Calu3 (cell line): ENCODE measurements around the gene MSRB2. TPM values are rescaled to one million over a fixed set of nuclear protein-coding genes. Genes with fewer than 3 reads are reported as not detected.

Source experiments
- BruUV-seq: library from RNA; stranded (reverse); fragments of 400-500 nt; replicated peaks from 2 replicates; lab custom pipeline; 2021; lab: Mats Ljungman, UMichigan
- CTCF ChIA-PET: fragments of 300-600 bp; sonication (Branson Sonifier 250); formaldehyde crosslinking; loops from one replicate; lab custom pipeline; 2022; ENCODE audit warnings: antibody characterized with exemption; lab: Charles Lee
- DNase-seq: peaks from one replicate; pipeline ENCODE4 v3.0.0; 2022
- H3K27ac Mint-ChIP-seq: one replicate; pipeline ENCODE4 v1.8.0; 2022; ENCODE audit warnings: mixed read lengths; ENCODE audit not compliant: unreplicated experiment
- H3K27me3 Mint-ChIP-seq: one replicate; pipeline ENCODE4 v1.8.0; 2022; ENCODE audit warnings: mixed read lengths; ENCODE audit not compliant: unreplicated experiment
- H3K36me3 Mint-ChIP-seq: one replicate; pipeline ENCODE4 v1.8.0; 2022; ENCODE audit warnings: mild to moderate bottlenecking, moderate library complexity, mixed read lengths; ENCODE audit not compliant: insufficient read depth, unreplicated experiment
- H3K4me1 Mint-ChIP-seq: one replicate; pipeline ENCODE4 v1.8.0; 2022; ENCODE audit warnings: mild to moderate bottlenecking, low read depth, mixed read lengths; ENCODE audit not compliant: unreplicated experiment
- H3K4me3 Mint-ChIP-seq: one replicate; pipeline ENCODE4 v1.8.0; 2022; ENCODE audit warnings: mild to moderate bottlenecking, low read depth, moderate library complexity, mixed read lengths; ENCODE audit not compliant: unreplicated experiment
- H3K9me3 Mint-ChIP-seq: one replicate; pipeline ENCODE4 v1.8.0; 2022; ENCODE audit warnings: low read depth, mixed read lengths; ENCODE audit not compliant: unreplicated experiment
- intact Hi-C: fragments of 100-400 bp; cut with micrococcal nuclease; formaldehyde crosslinking; loops from one replicate; pipeline ENCODE4 v1.10.0; 2022; ENCODE audit not compliant: unreplicated experiment
- total RNA-seq: library from RNA; stranded (reverse); gene quantifications from 2 replicates; pipeline ENCODE4 v1.2.3, GENCODE V29; 2022
- TF ChIP-seq, protein P1 (sequence below): fragments of 200-600 bp; IDR thresholded peaks from one replicate; pipeline ENCODE4 v1.8.0; 2022; ENCODE audit warnings: antibody characterized with exemption; ENCODE audit not compliant: unreplicated experiment

MSRB2 gene
- total RNA-seq, 1 experiment from 2014 or later, result 12.6 TPM

DNA sequence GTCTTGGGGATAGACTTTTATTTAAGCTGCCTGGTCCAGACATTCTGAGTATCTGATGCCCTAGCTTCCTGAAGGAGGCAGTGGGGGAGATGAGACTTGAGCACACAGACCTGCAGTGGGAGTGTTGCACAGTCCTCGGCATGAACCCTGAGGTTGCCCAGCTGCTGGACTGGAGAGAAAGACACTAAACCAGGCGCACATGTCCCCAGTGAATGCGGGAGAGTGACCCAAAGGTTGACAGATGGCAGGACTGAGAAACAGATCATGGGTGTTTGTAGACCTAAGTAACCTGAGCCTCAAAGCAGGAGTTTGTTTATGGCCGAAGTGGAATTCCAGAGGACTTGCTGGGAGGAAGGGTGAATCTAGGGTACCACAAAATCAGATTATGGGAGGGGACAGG is 15.7 kb upstream of the MSRB2 start:
- peaks cover 36% of the 10 kb centered on the region for H3K27me3 Mint-ChIP-seq
- H3K27ac Mint-ChIP-seq, result no peak overlapping the region
- no peaks in the 10 kb centered on the region for H3K36me3 Mint-ChIP-seq
- no peak for DNase-seq
- H3K4me3 Mint-ChIP-seq, result no peak overlapping the region
- CTCF ChIA-PET, result interaction anchor here (0.7 kb wide), 1 partner anchor 108 kb away, joined by 3 read pairs; no protein-coding TSS in a partner anchor
- peaks cover 1% of the 10 kb centered on the region for H3K9me3 Mint-ChIP-seq
- intact Hi-C loops, result no loop called here
- H3K4me1 Mint-ChIP-seq, result no peaks in the 10 kb centered on the region
- BruUV-seq, result no TSS peak
- TF ChIP-seq, protein P1, sequence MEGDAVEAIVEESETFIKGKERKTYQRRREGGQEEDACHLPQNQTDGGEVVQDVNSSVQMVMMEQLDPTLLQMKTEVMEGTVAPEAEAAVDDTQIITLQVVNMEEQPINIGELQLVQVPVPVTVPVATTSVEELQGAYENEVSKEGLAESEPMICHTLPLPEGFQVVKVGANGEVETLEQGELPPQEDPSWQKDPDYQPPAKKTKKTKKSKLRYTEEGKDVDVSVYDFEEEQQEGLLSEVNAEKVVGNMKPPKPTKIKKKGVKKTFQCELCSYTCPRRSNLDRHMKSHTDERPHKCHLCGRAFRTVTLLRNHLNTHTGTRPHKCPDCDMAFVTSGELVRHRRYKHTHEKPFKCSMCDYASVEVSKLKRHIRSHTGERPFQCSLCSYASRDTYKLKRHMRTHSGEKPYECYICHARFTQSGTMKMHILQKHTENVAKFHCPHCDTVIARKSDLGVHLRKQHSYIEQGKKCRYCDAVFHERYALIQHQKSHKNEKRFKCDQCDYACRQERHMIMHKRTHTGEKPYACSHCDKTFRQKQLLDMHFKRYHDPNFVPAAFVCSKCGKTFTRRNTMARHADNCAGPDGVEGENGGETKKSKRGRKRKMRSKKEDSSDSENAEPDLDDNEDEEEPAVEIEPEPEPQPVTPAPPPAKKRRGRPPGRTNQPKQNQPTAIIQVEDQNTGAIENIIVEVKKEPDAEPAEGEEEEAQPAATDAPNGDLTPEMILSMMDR, result no peak

DNA sequence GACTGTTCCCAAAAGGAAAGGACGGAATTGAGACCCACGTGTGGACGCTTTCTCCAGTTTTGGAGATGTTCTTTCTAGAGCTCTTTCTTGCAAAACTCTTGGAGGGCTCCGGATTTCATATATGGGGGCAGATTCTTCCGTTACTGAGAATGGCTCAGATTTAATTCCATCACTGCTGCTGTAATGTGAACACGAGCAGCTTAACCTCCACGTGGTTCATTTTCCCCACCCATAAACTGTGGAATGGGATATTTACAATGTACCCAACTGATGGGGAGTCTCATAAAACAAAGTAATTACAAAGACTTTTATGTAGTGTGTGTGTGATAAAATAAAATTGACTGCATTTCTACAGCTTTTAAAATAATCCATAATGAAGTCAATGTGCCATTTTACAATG is 15.1 kb upstream of the MSRB2 start:
- H3K27ac Mint-ChIP-seq, result no peak overlapping the region
- H3K4me3 Mint-ChIP-seq, result no peak overlapping the region
- DNase-seq, result no peak
- no TSS peak for BruUV-seq
- peaks cover 36% of the 10 kb centered on the region for H3K27me3 Mint-ChIP-seq
- intact Hi-C loops, result no loop called here
- CTCF ChIA-PET, result interaction anchor here (0.7 kb wide), 1 partner anchor 109 kb away, joined by 3 read pairs; no protein-coding TSS in a partner anchor
- no peaks in the 10 kb centered on the region for H3K4me1 Mint-ChIP-seq
- TF ChIP-seq, protein P1, result no peak
- peaks cover 3% of the 10 kb centered on the region for H3K9me3 Mint-ChIP-seq
- H3K36me3 Mint-ChIP-seq, result no peaks in the 10 kb centered on the region

DNA sequence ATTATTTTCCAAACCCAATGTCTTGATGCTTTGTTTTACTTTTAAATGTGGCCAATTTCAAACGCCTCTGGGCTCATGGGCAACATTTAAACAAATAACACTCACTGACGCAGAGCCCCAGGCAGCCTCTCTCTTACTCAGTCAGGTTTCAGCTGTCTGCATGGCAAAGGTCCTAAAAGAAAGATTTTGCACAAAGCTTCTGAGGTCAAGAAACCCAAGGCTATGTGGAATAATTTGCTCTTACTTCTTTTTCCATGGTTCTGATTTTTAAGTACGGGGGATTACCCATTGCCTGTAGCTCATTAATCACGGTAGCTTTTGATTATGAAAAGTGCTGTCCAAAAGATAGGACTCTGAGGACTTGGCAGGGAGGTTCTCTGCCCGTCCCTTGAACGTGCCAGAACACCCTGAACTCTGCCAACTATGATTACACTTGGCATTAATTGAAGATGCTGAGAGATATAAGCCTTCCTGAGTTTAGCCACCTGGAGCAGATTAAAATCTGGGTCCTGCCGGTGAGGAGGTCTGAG is 14.1 kb upstream of the MSRB2 start:
- TF ChIP-seq, protein P1, result no peak
- no peaks in the 10 kb centered on the region for H3K4me1 Mint-ChIP-seq
- intact Hi-C loops, result no loop called here
- no peak overlapping the region for H3K4me3 Mint-ChIP-seq
- no peaks in the 10 kb centered on the region for H3K36me3 Mint-ChIP-seq
- peaks cover 3% of the 10 kb centered on the region for H3K9me3 Mint-ChIP-seq
- CTCF ChIA-PET, result no interaction called here
- no peak overlapping the region for H3K27ac Mint-ChIP-seq
- peaks cover 36% of the 10 kb centered on the region for H3K27me3 Mint-ChIP-seq
- no TSS peak for BruUV-seq
- no peak for DNase-seq

DNA sequence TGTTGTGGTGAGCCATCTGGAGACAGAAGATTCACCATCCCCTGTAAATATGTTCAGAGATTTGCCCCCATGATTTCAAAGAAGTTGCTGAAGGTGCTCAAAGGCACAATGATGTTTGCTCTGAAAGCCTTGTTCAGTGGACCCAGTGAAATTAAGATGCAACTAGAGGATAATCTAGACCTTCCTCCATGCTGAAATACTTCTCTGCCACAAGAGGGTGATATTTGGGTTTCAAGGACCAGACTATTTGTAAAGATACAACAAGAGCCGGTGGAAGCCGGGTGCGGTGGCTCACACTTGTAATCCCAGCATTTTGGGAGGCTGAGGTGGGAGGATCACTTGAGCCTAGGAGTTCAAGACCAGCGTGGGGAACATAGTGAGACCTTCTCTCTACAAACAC is 13.5 kb upstream of the MSRB2 start:
- H3K4me3 Mint-ChIP-seq, result no peak overlapping the region
- TF ChIP-seq, protein P1, result peak; percentile 37
- no peaks in the 10 kb centered on the region for H3K4me1 Mint-ChIP-seq
- H3K27ac Mint-ChIP-seq, result no peak overlapping the region
- no TSS peak for BruUV-seq
- intact Hi-C loops, result no loop called here
- CTCF ChIA-PET, result no interaction called here
- peaks cover 36% of the 10 kb centered on the region for H3K27me3 Mint-ChIP-seq
- H3K9me3 Mint-ChIP-seq, result peaks cover 3% of the 10 kb centered on the region
- no peaks in the 10 kb centered on the region for H3K36me3 Mint-ChIP-seq
- no peak for DNase-seq
